Ureter (tissue), 1 donor: ENCODE data around the gene TSPAN3. TPM values are rescaled to one million over a fixed set of nuclear protein-coding genes. Genes with fewer than 3 reads are reported as not detected.

Source experiments
- DNase-seq: peaks from one replicate; pipeline ENCODE4 v3.0.0-alpha.2; 2020; ENCODE audit warnings: low spot score
- total RNA-seq: library from RNA; stranded (reverse); gene quantifications from one replicate; pipeline ENCODE4 v1.2.4, GENCODE V29; 2023
- donor health status: DM: yes; HTN: yes; CAD: no.

TSPAN3 gene
- total RNA-seq, 1 donor from 2014 or later, result 166 TPM

- DNase-seq, result peak; percentile 32
These were observed 13.5 kb upstream of the TSPAN3 start for GRCh38 chr15:77084436-77084835.

GRCh38 chr15:77083381-77084160 is 12.7 kb upstream of the TSPAN3 start:
- DNase-seq, result peak; percentile 85

- DNase-seq, result no peak
These were observed 11.1 kb upstream of the TSPAN3 start for GRCh38 chr15:77081971-77082370.

GRCh38 chr15:77076323-77076915 is 5.5 kb upstream of the TSPAN3 start:
- no peak for DNase-seq

GRCh38 chr15:77075528-77075927 is 4.6 kb upstream of the TSPAN3 start:
- DNase-seq, result peak; percentile 19

- no peak for DNase-seq
These were observed 3.4 kb upstream of the TSPAN3 start for GRCh38 chr15:77074350-77074749.

- no peak for DNase-seq
These were observed 655 bp upstream of the TSPAN3 start for GRCh38 chr15:77071305-77072223.

GRCh38 chr15:77070180-77070494 is 772 bp downstream of the TSPAN3 start:
- DNase-seq, result no peak

- DNase-seq, result no peak
These were observed 1.3 kb downstream of the TSPAN3 start for GRCh38 chr15:77069521-77070121.

GRCh38 chr15:77068633-77069032 is 2.3 kb downstream of the TSPAN3 start:
- DNase-seq, result no peak

GRCh38 chr15:77067691-77068367 is 3.1 kb downstream of the TSPAN3 start:
- no peak for DNase-seq

GRCh38 chr15:77066971-77067690 is 3.8 kb downstream of the TSPAN3 start:
- DNase-seq, result no peak

GRCh38 chr15:77064539-77065308 is 6.2 kb downstream of the TSPAN3 start:
- DNase-seq, result no peak

GRCh38 chr15:77064063-77064462 is 6.8 kb downstream of the TSPAN3 start:
- DNase-seq, result no peak

GRCh38 chr15:77063249-77063648 is 7.7 kb downstream of the TSPAN3 start:
- no peak for DNase-seq

- DNase-seq, result no peak
These were observed 10.4 kb downstream of the TSPAN3 start for GRCh38 chr15:77060546-77060945.

GRCh38 chr15:77059786-77060361 is 11.0 kb downstream of the TSPAN3 start:
- DNase-seq, result no peak

- no peak for DNase-seq
These were observed 12.4 kb downstream of the TSPAN3 start for GRCh38 chr15:77058468-77058867.

GRCh38 chr15:77057685-77058084 is 13.2 kb downstream of the TSPAN3 start:
- no peak for DNase-seq

- no peak for DNase-seq
These were observed 13.8 kb downstream of the TSPAN3 start for GRCh38 chr15:77057072-77057471.
